C4-2B (cell line): ENCODE results near the gene CENPB.

Experiments used
- ZFX ChIP-seq: fragments of 450-650 bp; IDR thresholded peaks from 2 replicates; pipeline ENCODE4 v1.6.1; 2017
- TF ChIP-seq, protein P1 (sequence below): fragments of 450-650 bp; conservative IDR thresholded peaks from 2 replicates; pipeline ENCODE4 v1.5.1; 2017; ENCODE audit warnings: mild to moderate bottlenecking

DNA sequence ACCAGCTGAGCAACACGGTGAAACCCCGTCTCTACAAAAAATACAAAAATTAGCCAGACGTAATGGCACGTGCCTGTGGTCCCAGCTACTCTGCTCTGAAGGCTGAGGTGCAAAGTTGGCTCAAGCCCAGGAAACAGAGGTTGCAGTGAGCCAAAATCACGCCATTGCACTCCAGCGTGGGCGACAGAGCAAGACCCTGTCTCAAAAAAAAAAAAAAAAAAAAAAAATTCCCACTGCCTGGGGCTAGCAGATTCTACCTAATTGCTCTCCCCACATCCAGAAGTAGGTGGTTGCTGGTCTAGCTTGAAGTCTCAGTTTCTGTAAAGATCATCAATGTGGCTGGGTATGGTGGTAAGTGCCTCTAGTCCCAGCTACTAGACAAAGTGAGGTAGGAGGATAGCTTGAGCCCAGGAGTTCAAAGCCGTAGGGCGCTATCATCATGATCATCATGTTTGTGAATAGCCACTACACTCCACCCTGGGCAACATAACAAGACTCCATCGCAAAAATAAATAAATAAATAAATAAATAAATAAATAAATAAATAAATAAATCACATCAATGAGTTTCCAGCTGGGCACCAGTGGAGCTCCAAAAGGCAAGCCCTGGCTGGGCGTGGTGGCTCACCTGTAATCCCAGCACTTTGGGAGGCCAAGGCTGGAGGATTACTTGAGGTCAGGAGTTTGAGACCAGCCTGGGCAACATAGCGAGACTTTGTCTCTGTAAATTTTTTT is 27.5 kb upstream of the CENPB start:
- TF ChIP-seq, protein P1, sequence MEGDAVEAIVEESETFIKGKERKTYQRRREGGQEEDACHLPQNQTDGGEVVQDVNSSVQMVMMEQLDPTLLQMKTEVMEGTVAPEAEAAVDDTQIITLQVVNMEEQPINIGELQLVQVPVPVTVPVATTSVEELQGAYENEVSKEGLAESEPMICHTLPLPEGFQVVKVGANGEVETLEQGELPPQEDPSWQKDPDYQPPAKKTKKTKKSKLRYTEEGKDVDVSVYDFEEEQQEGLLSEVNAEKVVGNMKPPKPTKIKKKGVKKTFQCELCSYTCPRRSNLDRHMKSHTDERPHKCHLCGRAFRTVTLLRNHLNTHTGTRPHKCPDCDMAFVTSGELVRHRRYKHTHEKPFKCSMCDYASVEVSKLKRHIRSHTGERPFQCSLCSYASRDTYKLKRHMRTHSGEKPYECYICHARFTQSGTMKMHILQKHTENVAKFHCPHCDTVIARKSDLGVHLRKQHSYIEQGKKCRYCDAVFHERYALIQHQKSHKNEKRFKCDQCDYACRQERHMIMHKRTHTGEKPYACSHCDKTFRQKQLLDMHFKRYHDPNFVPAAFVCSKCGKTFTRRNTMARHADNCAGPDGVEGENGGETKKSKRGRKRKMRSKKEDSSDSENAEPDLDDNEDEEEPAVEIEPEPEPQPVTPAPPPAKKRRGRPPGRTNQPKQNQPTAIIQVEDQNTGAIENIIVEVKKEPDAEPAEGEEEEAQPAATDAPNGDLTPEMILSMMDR = no peak
- TF ChIP-seq ZFX = no peak
